GM21381 (cell line): Measurements from ENCODE around the gene TSSK6.

ENCODE experiments used
- ATAC-seq: cut with Tn5 transposase; IDR thresholded peaks from one replicate; pipeline ENCODE4 v1.9.1; 2021; ENCODE audit warnings: mild to moderate bottlenecking, moderate library complexity; ENCODE audit not compliant: unreplicated experiment

The TSSK6 gene

DNA sequence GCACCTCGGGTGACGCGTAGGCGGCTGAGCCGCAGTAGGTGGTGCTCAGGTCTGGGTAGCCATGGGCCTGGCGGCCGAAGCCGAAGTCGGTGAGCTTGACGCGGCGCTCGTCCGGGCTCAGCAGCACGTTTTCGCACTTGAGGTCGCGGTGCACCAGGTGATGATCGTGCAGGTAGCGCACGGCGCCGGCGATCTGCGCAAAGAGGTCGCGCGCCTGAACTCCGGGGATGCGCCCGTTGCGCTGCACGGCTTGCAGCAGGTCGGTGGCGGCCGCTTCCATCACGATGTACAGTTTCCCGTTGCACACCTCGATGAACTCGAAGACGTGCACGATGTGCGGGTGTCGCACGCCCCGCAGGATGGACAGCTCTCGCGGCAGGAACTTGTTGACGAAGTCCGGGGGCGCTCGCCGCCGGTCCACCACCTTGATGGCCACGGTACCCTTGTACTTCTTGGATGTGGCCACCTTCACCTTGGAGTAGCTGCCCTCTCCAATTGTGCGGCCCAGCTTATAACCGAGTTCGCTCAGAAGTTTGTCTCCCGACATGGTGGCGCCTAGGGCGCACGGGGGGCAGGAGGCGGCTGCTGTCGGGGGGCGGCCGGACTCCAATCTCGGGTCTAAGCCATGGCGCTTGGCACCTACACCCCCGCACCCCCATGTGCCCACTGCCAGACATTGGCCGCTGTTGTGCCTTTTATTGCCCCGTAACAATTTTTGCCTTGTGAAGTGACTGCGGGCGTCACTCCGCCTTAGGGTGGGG lies at the start of gene TSSK6:
Gene TSSK6 (minus strand): TSS at position 668 of the 761 bp plus-strand sequence. CDS start 121 bp downstream, at position 547.
- no peak for ATAC-seq

DNA sequence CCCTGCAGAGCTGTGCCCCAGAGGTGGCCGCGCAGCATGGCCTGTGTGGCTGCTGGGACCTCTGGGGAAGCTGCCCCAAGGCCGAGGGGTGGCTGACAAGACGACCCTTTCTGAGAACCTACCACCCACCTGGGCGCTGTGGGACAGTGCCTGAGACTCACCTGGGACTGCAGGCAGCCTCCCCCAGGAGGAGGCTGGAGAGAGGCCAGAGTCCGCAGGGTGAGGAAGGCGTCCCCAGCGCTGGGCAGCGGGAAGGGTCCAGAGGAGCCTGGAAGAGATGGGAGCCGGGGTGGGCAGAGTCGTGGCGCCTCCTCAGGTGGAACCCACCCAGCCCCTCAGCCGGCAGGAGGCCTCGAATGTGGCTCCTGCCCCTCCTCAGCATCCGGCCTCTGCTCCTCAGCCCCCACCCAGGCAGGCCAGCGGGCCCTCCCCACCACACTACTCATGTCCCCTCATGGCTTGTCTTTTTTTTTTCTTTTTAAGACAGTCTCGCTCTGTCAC lies 48.0 kb upstream of the TSSK6 start:
- ATAC-seq: no peak

DNA sequence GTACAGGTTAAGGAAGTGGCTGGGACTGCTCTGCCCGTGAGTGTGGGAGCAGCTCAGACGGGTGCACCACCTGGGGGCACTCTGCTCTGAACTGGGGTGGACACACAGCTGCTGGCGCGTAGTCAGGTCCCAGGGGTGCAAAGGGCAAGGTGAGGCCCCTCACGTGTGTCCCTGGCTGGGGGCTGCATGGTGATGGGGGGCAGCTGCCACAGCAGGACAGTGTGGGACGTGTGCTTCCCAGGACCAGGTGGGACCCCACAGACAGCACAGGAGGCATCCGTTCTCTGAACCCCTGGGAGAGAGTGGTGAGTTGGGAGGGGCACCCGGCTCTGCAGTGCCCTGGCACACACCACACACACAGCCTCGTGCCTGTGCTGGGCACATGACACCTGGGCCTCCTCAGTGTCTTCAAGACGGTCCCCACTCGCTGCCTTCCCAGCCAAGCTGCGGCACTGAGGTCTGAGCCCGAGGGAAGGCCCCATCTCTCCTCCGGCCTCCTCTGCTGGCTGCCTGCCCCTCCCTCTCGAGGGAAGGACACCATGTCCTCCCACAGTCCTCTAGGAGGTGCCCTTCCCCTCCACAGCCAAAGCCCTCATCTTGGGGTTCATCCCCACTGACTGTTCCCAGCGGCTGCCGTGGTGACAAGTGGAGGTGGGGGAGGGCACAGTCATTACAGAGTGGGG lies 47.5 kb upstream of the TSSK6 start:
- no peak for ATAC-seq

DNA sequence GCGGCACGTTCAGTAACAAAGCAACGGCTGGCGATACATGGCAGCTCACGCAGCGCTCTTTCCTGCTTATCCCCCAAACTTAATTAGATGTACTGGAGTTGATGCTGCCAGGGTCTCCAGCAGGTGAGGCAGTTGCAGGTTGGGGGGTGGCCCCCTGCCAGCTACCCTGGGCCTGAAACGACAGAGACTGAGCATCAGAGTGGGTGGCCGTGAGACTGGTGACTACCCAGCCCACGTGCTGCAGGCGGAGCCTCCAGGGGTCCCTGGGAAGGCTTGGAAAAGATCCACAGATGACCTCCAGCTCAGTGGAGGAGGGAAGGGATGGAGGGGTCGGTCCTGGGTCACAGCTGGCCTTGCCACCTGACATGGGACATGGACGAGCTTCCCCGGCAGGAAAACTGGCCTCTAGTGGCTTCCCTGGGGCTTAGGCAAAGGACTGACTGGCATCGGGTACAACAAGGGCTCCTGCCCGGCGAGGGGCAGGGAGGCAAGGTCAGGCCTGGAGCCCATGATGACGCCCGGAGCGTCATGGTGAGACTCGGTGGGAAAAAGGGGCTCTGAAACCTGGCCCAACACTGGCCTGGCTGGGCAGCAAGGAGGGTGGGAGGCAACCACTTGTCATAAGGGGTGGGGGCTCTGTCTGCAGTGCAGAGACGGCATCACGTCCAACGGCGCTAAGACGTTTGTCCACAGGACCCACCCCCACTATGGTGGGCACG lies 46.8 kb upstream of the TSSK6 start:
- ATAC-seq: no peak

DNA sequence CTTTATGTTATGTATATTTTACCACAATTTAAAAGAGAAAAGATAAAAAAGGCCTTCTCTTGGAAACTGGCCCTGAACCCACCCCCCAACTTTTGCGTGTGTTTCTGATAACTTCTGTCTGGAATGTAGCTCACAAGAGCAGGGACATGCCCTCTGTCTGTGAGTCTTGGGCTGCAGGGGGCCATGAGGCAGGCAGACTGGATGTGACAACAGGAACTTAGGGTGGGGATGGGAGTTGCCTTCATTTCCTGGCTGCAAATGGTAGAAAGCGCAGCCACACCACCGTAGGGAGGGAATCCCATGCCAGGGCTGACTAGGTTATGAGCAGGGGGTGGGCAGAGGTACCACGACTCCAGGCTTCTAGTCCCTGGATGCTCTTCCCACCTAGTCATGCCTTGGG lies 44.6 kb upstream of the TSSK6 start:
- ATAC-seq: no peak

DNA sequence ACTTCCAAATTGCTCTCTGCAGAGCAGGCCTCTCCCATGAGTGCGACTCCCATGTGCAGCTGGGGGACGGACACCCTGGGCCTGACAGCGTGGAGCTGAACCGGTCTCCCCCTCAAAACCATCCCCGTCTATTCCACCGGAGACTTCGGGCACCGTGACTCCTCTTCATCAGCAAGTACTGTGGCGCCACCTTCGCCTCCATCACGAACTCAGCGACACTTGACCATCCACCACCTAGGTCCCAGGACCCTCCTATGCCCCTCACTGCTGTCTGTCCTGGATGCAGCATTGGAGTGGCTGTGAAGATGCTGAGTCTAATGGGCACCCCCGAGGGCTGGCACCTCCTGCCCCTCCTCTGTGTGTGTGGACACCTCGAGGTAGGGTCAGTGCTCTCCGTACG lies 43.3 kb upstream of the TSSK6 start:
- no peak for ATAC-seq

DNA sequence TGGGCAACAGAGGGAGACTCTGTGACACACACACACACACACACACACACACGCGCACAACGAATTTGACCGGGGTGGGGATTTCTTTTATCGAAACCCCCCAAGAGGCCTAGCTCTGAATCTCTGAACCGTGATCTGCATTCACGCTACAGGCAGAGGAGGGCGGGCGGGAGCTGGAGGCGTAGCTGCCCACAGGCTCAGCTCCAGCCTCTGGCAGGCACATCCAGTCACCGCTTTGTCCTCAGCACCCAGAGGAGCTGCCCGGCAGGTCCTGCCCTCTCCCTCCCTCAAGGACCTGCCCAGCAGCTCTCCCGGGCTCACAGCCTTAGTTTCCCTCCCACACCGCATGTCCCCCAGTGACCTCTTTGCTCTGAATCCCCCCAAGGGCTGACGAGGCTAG lies 42.7 kb upstream of the TSSK6 start:
- ATAC-seq: no peak

DNA sequence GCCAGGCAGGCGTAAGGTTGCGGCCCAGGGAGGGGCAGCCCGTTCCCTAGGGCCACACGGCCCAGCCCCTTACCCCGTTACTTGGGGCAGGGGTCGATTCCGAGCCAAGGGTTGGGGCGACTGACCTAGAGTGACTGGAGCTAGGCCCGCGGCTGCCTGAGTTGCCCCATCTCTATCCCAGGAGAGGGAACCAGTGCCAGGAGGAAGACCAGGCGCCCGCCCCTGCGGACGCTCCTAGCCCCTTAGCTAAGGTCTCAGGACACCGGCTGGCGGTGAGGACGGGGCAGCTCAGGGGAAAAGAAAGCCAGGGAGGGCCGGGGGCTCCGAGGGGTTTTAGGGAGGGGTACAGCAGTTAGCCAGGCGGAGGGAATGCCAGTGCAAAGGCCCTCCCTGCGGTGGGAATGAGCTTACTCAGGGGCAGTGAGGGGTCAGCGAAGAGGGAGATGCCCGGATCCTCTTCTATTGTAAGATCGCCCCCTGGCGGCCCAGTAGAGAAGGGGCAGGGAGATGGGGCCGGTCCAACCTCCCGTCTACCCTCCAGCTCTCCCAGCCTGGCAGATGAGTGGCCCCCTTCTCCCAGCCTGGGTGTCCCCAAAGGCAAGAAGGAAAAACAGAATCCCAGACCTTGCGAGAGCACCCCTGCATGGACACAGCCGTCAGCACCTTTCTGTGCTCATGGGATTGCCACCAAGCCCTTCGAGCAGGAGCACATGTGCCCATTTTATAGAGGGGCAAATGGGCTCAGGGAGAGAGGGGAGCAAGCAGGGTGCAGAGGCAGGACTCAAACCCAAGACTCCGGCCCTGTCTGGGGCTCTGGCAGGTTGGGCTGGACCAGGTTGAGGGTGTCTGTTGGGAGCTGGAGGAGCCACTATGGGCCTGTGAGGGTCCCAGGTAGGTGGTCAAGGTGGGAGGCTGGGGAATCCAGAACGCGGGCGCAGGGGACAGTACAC lies 39.0 kb upstream of the TSSK6 start:
- ATAC-seq: no peak

DNA sequence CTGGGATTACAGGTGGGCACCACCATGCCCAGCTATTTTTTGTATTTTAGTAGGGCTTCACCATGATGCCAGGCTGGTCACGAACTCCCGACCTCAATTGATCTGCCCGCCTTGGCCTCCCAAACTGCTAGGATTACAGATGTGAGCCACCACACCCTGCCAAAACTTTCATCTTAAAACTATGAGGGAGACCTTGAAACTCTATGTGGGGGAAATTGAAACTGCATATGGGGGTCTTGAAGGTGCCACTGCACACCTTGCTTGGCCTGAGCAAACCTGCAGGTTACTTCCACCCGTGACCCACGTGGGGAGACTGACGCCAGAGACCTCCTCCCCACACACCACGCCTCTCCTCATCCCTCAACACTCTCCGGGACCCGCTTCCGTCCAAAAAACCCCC lies 38.3 kb upstream of the TSSK6 start:
- ATAC-seq: no peak

DNA sequence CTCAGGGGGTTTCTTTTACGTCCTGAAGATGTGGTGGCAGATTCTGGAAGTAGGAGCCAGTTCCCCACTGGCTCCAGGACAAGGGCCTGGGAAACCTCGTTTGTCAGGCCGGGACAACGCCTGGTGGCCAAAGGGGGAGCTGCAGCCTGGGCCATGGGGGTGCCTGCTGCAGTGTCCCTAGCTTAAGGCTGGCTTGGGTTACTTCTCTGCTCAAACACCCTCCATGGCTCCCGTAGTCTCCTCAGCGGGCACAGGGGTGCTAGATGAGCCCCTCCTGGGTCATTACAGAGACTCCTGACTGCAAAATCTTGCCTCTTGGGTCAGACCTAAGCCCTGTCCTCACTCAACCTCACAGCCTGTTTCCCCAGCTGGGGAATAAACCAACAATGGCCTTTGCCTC lies 37.5 kb upstream of the TSSK6 start:
- ATAC-seq: no peak

DNA sequence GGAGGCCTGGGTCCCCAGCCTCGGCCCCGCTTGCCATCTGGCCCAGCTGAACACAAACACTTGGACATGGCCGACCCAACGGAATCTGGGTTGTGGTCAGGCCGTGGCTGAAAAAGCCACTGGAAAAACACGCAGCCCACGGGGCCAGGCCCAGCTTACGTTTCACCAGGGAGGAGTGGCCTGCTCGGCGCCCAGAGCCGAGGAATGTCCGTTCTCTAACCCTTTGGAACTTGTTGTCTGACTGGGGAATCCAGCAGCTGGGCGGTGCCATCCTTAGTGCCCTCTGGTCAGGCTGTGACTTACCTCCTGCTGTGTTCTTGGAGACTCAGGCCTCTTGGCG lies 36.5 kb upstream of the TSSK6 start:
- no peak for ATAC-seq

DNA sequence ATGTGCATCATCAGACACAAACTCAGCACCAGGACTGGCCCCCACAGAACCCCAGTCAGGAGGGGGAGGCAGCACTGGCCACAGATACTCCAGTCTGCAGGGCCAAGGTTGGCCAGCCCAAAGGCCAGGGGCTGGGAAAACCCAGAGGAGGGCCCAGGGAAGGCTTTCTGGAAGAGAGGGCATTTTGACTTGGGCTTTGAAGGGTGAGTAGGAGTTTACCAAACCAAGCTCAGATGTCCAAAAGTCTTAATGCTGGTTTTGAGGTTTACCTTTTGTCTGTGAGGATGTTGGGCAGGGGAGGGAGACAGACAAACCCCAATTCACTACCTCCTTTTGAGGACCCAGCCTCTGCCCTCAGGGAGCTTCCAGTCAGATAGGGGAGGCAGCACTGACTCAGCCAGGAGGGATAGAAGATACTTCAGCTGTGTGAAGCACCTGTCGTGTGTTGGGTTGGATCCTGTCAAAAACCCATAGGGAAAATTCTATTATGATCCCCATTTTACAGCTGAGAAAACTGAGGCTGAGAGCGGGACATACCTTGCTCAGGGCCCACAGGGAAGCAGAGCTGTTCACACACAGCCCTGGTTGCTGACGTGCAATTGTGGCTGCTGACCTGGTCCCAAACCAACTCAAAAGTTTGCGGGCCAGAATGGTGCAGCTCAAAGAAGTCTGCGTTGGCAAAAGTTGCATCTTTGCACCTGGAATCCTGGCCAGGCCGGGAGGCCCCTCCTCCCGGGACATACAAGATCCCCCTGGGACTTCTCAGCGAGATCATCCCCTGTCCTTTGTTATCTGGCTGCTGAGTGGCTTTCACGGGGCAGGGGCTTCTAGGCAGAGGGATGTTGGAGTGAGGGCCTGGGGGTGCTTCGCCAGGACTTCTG lies 35.9 kb upstream of the TSSK6 start:
- no peak for ATAC-seq

DNA sequence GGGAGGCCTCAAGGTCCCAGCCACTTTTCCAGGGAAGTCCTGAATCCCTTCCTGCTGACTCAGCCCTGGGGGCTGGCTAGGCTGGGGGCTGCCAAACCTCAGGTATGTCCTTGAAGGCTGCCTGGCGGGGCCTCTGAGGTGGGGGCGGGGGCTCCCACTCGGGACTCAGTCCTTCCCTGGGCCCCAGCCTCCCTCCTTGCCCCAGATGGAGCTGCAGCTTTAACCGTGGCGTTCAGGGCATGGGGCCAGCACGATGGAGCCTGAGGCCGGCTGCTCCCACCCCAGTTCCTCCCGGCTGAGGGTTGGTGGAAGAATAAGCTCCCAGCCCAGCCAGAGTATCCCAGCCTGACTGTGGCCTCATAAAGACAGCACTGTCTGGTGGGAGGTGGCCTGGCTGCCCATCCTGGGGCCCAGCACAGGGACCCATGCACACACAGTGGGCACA lies 35.2 kb upstream of the TSSK6 start:
- ATAC-seq: no peak

DNA sequence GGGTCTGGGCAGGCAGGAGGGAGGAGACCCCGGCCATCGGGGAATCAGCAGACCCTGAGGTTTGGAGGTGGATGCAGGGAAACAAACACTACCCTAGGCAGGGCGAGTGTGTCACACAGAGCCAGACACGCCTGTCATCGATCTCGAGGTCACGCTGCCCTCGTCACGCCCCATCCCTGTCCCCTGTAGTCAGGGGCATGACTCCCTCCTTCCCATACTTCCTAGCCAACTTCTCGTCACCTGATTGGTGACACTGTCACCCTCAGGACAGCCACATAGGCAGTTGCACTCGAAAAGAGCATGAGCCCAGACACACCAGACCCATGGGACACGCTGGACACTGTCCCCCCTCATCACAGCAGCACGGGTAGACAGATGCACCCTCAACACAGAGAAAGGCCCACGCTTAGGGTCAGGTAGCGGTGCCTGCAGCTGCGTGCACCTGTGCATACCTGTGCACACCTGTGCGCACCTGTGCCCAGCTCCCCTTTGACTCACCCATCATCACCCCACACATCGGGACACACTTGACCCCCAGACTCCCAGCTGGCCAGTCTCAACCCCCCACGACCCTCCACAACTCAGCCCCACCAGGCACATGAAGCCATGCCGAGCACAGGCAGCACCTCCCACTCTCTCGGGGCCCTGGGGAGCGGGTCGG lies 34.6 kb upstream of the TSSK6 start:
- ATAC-seq: no peak

DNA sequence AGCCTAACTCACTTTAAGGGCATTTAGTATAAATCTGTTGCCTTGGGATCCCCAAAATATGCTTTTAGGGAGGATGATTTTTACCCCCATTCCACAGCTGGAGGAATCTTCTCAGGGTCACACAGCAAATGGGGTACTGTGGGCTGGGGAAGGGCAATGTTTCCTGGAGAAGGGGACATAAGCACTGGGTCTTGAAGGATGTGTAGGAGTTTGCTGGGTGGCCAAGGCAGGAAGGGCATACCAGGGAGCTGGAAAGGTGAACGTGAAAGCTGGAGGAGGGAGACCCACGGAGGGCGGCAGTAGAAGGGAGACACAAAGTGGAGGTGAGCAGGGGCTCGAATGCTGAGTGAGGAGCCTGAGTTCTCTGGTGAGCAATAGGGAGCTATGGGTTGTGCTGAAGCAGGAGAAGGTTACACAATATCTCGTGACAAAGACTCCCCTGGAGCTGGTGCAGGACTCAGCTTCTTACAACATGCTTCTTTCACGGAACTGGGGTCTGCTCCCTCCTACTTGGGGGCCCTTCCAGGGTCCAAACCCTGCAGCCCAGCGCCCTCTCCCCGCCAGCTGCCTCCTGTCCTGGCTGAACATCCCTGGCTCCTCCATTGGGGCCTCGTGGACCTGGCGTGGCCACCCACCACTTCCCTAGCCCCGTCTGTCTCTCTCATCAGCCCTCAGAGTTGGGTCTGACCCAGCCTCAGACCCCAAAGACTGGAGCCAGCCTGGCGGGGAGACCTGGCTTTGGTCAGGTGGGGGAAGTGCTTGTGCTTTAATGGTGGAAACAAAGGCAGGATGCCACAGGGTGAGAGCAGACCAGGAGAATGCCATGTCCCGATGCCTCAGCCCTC lies 33.8 kb upstream of the TSSK6 start:
- no peak for ATAC-seq

DNA sequence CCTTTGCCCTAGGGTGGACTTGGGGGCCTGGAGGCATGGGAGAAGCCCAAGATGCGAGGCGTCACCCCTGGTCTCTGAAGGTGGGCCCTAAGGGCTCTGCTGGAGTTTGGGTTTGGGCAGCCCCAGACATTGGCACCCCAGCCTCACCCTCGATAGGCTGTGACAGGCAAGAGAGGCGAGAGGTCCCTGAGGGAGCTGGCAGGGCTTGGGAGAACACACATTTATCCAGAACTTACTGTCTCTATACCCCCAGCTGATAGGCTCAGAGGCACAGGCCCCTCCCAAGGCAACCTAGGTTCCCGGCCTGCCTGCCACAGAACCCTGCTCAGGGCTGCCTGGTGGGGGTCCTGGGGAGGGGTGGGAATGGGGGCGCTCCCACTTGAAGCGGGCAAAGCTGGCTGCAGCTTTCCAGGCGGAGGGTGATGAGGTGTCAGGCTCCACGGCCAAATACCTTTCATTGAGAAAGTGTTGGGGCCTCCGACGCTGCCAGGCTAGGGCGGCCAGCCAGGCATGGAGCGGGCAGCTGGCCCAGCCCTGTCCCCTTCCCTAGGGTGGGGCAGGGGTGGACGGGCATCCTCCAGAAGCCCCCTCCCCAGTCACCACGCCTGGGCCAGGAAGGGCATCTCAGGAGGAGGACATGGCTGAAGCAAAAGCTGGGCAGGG lies 32.5 kb upstream of the TSSK6 start:
- no peak for ATAC-seq

DNA sequence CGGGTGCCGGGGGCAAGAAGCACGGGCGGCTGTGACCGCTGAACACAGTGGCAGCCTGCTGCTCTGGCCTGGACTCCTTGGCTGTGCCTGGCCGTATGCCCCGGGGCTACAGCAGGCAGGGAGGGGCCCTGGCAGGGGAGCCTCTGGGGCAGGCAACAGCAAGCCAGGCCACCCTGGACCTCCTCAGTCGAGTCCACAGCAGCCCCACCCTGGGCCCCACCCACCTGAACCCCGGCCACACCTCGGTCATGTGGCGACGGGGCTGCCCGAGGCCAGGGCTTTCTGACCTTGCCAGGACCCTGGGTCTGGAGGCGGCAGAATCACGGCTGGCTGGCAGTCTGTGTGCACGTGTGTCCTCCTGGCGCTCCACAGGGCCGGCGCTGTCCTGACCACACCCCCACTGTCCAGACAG lies 31.4 kb upstream of the TSSK6 start:
- no peak for ATAC-seq

DNA sequence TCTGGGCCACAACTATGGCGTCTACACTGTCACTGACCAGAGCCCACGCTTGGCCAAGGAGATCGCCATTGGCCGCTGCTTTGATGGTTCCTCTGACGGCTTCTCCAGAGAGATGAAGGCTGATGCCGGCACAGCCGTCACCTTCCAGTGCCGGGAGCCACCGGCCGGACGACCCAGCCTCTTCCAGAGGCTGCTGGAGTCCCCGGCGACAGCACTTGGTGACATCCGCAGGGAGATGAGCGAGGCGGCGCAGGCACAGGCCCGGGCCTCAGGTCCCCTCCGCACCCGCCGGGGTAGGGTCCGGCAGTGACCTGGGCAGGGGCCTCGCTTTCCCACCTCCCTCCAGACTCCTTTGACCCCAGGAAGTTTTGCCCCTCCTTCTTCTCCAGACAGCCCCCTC lies 30.4 kb upstream of the TSSK6 start:
- no peak for ATAC-seq
